ENCODE data around the gene PRMT7. TPM values are rescaled to one million over a fixed set of nuclear protein-coding genes. Genes with fewer than 3 reads are reported as not detected.

The PRMT7 gene
- total RNA-seq, 2 experiments from 2014 or later = 62.7 to 70.7 TPM

DNA sequence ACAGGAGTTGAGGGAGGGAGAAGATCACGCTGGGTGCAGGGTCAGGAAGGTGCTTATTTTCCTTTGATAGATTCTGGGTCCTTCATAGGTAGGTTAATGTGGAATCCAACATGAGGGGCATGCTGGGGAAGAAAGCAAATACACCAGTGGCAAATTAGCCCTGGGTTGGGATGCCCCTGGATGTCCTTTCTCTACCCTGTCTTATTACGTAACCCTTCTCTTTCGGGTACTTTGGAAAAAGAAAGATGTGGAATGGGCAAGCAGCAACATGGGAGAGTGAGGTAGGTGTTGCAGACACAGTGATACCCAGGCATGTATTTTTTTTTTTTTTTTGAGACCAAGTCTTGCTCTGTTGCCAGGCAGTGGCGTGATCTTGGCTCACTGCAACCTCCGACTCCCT, 37.4 kb upstream of the PRMT7 start:
- peaks cover 52% of the 10 kb centered on the region for H3K36me3 Mint-ChIP-seq (ENCODE audit: low read depth)
- H3K9me3 Mint-ChIP-seq (ENCODE audit: low read depth) = no peaks in the 10 kb centered on the region
- H3K4me3 Mint-ChIP-seq = peak overlapping the region; percentile 22
- peaks cover 84% of the 10 kb centered on the region for H3K4me1 Mint-ChIP-seq
- intact Hi-C loops (cut with DNase I, micrococcal nuclease) = no loop called here
- no peak for DNase-seq
- H3K27me3 Mint-ChIP-seq = no peaks in the 10 kb centered on the region
- H3K27ac Mint-ChIP-seq = peak overlapping the region; percentile 97
- CTCF ChIA-PET = interaction anchor here (0.6 to 22.1 kb wide), 9 partner anchors 9 to 1454 kb away, joined by 3 to 517 read pairs (median 6); partner anchors contain the start of genes PRMT7, SLC7A6 and SLC7A6OS
- POLR2A ChIA-PET = interaction anchor here (0.7 to 1.0 kb wide), 3 partner anchors 16 to 619 kb away, joined by 3 to 4 read pairs (median 3); no protein-coding TSS in a partner anchor
- ATAC-seq = no peak

DNA sequence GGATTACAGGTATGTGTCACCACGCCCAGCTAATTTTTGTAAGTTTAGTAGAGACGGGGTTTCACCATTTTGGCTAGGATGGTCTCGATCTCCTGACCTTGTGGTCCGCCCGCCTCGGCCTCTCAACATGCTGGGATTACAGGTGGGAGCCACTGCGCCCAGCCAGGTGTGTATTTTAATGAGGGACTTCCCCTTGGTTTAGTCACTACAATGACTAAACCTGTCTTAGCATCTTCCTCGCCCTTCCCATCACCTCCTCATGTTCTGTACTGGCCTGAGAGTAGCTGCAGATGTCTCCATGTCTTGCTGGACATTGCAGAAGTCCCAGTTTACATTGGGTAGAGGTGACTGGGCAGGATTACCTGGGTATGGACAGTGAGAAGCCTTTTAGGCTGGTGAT, 36.9 kb upstream of the PRMT7 start:
- H3K4me1 Mint-ChIP-seq = peaks cover 81% of the 10 kb centered on the region
- peak overlapping the region; percentile 97 for H3K27ac Mint-ChIP-seq
- peaks cover 53% of the 10 kb centered on the region for H3K36me3 Mint-ChIP-seq (ENCODE audit: low read depth)
- ATAC-seq (no peak), DNase-seq (peak; percentile 35)
- H3K9me3 Mint-ChIP-seq (ENCODE audit: low read depth) = no peaks in the 10 kb centered on the region
- POLR2A ChIA-PET = interaction anchor here (0.7 kb wide), 1 partner anchor 619 kb away, joined by 3 read pairs; no protein-coding TSS in a partner anchor
- intact Hi-C loops (cut with DNase I, micrococcal nuclease) = loop anchor here in 1 of 2 experiments (2.0 kb wide), 1 partner anchor 15 kb away; no protein-coding TSS in a partner anchor
- no peaks in the 10 kb centered on the region for H3K27me3 Mint-ChIP-seq
- no peak overlapping the region for H3K4me3 Mint-ChIP-seq
- CTCF ChIA-PET = interaction anchor here (0.6 to 22.1 kb wide), 6 partner anchors 10 to 53 kb away, joined by 3 to 517 read pairs (median 6); partner anchors contain the start of genes PRMT7 and SLC7A6OS

DNA sequence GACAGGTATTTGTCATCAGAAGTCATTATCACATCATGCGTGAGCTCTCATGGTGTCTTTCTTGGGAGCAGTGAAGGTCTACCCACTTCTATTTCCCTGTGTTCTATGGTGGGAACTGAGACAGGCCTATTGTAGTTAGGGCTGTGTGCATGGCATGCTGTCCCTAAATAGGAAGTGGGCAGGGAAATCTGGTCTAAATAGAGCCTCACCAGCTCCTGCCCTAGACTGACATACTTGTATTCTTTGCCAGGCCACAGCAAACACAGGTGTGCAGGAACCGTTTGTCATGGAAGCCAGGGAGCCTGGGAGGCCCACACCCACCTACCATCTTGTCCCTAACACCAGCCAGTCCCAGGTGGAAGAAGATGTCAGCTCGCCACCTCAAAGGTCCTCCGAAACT, 36.4 kb upstream of the PRMT7 start:
- ATAC-seq = no peak
- Mint-ChIP-seq H3K27ac (peak overlapping the region; percentile 97), H3K4me1 (peaks cover 79% of the 10 kb centered on the region)

DNA sequence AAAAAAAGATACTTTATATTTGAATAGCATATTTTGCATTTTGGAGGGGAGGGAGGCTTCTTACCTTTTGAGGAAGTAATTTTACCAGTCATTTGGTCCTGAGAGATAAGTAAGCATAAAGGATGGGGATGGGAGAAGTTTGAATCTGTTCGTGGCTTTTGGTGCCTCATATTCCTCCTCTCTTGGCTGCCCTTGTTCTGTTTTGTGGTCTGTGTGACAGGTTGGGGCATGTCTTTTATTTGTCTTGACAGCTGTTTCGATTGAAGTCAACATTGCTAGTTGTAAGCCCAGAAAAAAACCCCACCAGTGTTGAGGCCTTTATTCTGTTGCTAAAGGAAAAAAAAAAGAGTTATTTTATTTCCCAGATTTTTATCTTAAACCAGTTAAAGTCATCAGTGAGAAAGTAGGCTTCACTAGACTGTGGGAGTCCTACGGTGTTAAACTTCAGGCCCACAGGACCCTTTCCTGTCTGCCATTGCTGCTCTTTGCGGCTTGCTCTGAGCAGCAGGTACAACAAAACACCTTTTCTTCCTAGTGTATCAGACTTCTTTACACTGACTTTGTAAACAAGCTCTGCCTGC, 35.1 kb upstream of the PRMT7 start:
- Mint-ChIP-seq H3K27me3 (no peaks in the 10 kb centered on the region), H3K4me3 (peak overlapping the region; percentile 48), H3K27ac (peak overlapping the region; percentile 97), H3K9me3 (ENCODE audit: low read depth) (no peaks in the 10 kb centered on the region), H3K36me3 (ENCODE audit: low read depth) (peaks cover 56% of the 10 kb centered on the region), H3K4me1 (peaks cover 76% of the 10 kb centered on the region)
- DNase-seq (peak; percentile 62), ATAC-seq (peak; percentile 75)
- ChIA-PET CTCF (interaction anchor here (0.6 to 22.1 kb wide), 8 partner anchors 11 to 51 kb away, joined by 3 to 517 read pairs (median 5); partner anchors contain the start of gene SLC7A6), POLR2A (interaction anchor here (0.7 kb wide), 1 partner anchor 19 kb away, joined by 3 read pairs; no protein-coding TSS in a partner anchor)
- intact Hi-C loops (cut with DNase I, micrococcal nuclease) = loop anchor here (1.0 to 2.0 kb wide), 3 partner anchors 10 to 14 kb away; no protein-coding TSS in a partner anchor

More for the DNA sequence above, 36.4 kb upstream of the PRMT7 start:
- intact Hi-C loops (cut with DNase I, micrococcal nuclease) = loop anchor here in 1 of 2 experiments (2.0 kb wide), 1 partner anchor 14 kb away; no protein-coding TSS in a partner anchor
- Mint-ChIP-seq H3K9me3 (ENCODE audit: low read depth) (no peaks in the 10 kb centered on the region), H3K4me3 (no peak overlapping the region), H3K27me3 (no peaks in the 10 kb centered on the region), H3K36me3 (ENCODE audit: low read depth) (peaks cover 51% of the 10 kb centered on the region)
- ChIA-PET POLR2A (interaction anchor here (0.7 kb wide), 1 partner anchor 620 kb away, joined by 3 read pairs; no protein-coding TSS in a partner anchor), CTCF (interaction anchor here (0.9 to 22.1 kb wide), 5 partner anchors 12 to 52 kb away, joined by 3 to 517 read pairs (median 7); partner anchors contain the start of genes PRMT7 and SLC7A6OS)
- no peak for DNase-seq

DNA sequence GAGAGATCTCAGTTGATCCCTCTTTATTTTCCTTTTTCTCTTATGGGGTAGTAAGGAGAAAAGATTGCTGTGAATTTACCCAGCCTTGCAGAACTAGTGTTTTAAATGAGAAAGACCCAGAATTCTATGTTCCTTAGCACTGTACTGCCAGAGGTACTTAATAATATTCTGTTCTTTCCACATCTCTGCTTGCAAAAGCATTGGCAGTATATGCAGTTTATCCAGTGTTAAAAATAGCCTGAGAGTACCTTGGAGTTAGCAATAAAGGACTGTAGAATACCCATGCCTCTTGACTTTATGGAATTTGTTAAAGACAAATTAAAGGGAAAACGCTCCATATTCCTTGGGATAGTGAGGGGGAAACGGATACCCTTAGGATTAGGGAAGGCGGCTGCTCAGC, 34.6 kb upstream of the PRMT7 start:
- H3K4me3 Mint-ChIP-seq = no peak overlapping the region
- intact Hi-C loops (cut with DNase I, micrococcal nuclease) = loop anchor here in 1 of 2 experiments (1.0 kb wide), 1 partner anchor 11 kb away; no protein-coding TSS in a partner anchor
- no peak for ATAC-seq

DNA sequence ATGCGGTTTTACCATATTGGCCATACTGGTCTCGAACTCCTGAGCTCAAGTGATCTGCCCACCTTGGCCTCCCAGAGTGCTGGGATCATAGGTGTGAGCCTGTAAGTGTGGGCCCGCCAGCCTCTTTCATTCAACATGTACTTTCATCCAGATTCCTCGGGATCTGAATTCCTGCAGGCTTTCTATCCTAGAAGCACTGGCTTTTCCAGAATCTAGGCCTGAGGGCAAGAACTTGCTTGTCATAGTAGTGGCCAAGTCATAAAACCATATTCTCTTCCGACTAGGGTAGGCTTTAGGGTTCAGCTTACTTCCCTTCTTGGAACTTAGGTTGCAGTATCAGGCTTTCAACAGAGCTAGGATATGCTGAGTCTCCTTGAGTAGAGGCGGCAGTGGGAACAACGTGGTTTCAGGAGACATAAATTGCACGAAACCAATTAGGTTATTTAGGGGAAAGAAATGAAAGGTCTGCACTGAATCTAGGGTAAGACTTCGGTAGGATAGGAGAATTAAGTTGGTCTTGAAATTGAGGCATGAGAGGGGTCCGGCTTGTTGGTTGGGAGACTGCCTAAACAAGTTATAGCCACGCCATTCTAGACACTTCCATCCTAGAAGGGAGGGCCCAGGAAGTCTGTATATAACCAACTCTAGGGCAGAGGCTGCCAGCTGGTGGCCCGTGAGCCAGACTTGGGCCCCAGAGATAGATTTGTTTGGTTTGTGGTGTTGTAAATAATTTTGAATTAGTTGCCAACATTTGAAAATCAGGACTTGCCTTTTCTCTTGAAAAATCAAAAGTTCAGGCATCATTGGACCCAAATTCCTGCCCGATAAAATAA, 30.9 kb upstream of the PRMT7 start:
- ATAC-seq = no peak
- intact Hi-C loops (cut with DNase I, micrococcal nuclease) = no loop called here
- Mint-ChIP-seq H3K27me3 (no peaks in the 10 kb centered on the region), H3K4me1 (peaks cover 77% of the 10 kb centered on the region), H3K27ac (peak overlapping the region; percentile 80), H3K4me3 (no peak overlapping the region), H3K36me3 (ENCODE audit: low read depth) (peaks cover 60% of the 10 kb centered on the region), H3K9me3 (ENCODE audit: low read depth) (no peaks in the 10 kb centered on the region)
- no peak for DNase-seq
- CTCF ChIA-PET = interaction anchor here (0.6 to 3.5 kb wide), 7 partner anchors 11 to 49 kb away, joined by 3 to 20 read pairs (median 6); partner anchors contain the start of genes PRMT7, SLC7A6 and SLC7A6OS
- POLR2A ChIA-PET = interaction anchor here (0.7 kb wide), 1 partner anchor 8 kb away, joined by 3 read pairs; no protein-coding TSS in a partner anchor

More for the DNA sequence above, 34.6 kb upstream of the PRMT7 start:
- peaks cover 58% of the 10 kb centered on the region for H3K36me3 Mint-ChIP-seq (ENCODE audit: low read depth)
- peaks cover 76% of the 10 kb centered on the region for H3K4me1 Mint-ChIP-seq
- H3K27me3 Mint-ChIP-seq = no peaks in the 10 kb centered on the region
- H3K27ac Mint-ChIP-seq = peak overlapping the region; percentile 97
- POLR2A ChIA-PET = no interaction called here
- CTCF ChIA-PET = interaction anchor here (0.6 to 22.1 kb wide), 7 partner anchors 10 to 50 kb away, joined by 3 to 517 read pairs (median 5); partner anchors contain the start of gene SLC7A6
- no peak for DNase-seq
- H3K9me3 Mint-ChIP-seq (ENCODE audit: low read depth) = no peaks in the 10 kb centered on the region

DNA sequence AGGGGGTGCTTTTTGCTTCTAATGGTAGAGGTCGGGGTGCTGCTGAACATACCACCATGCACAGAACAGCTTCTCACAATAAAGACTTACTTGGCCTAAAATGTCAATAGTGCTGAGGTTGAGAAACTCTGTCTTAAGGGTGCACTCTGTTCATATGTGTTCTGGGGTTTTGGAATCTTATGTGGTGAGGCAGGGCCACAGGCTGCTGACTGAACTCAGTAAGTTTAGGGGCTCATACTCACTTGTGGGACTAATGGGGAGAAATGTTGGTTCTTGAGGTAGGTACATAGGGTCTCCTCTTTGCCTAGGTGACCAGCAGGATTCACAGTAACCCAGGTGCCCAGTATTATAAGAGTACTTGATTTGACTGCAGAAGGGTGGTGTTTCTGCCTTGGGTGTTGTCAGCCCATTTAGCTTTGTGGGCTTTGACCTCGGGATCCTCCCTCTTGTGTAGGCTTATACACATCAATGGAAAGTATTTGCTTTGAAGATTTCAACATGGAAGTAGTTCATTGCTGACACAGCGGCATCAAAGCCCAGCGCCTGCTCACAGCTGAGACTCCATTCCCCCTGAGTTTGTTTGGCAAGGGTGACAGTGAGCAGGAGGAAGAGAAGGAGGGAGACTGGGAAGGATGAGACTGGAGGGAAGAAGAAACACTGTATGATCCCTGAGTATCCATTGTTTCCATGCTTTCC, 29.3 kb upstream of the PRMT7 start:
- Mint-ChIP-seq H3K4me3 (no peak overlapping the region), H3K36me3 (ENCODE audit: low read depth) (peaks cover 57% of the 10 kb centered on the region), H3K27me3 (no peaks in the 10 kb centered on the region), H3K9me3 (ENCODE audit: low read depth) (no peaks in the 10 kb centered on the region), H3K4me1 (peaks cover 77% of the 10 kb centered on the region), H3K27ac (peak overlapping the region; percentile 90)
- intact Hi-C loops (cut with DNase I, micrococcal nuclease) = no loop called here
- ChIA-PET CTCF (interaction anchor here (0.7 to 3.5 kb wide), 5 partner anchors 16 to 48 kb away, joined by 3 to 13 read pairs (median 4); partner anchors contain the start of genes PRMT7, SLC7A6 and SLC7A6OS), POLR2A (interaction anchor here (0.7 kb wide), 1 partner anchor 9 kb away, joined by 3 read pairs; no protein-coding TSS in a partner anchor)
- peak; percentile 28 for ATAC-seq
- DNase-seq = no peak

DNA sequence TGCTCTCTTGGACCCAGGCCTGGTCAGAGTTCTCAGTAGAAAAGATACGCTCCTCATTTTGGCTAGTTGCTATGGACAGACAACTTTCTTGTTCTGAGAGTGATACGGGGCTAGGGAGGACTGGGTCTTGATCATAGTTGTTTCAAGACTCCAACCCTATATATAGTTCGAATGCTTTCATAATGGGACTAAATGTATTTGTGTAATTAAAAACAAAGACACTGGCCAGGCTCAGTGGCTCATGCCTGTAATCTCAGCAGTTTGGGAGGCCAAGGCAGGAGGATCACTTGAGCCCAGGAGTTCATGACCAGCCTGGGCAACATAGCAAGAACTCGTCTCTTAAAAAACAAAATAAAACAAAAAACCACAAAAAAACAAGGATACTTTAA, 28.8 kb upstream of the PRMT7 start:
- Mint-ChIP-seq H3K4me3 (no peak overlapping the region), H3K27ac (peak overlapping the region; percentile 90), H3K27me3 (no peaks in the 10 kb centered on the region), H3K36me3 (ENCODE audit: low read depth) (peaks cover 59% of the 10 kb centered on the region), H3K9me3 (ENCODE audit: low read depth) (no peaks in the 10 kb centered on the region), H3K4me1 (peaks cover 77% of the 10 kb centered on the region)
- POLR2A ChIA-PET = interaction anchor here (0.7 kb wide), 1 partner anchor 8 kb away, joined by 3 read pairs; no protein-coding TSS in a partner anchor
- CTCF ChIA-PET = interaction anchor here (0.9 to 1.9 kb wide), 2 partner anchors 18 to 29 kb away, joined by 4 to 6 read pairs; partner anchors contain the start of genes PRMT7, SLC7A6 and SLC7A6OS
- intact Hi-C loops (cut with DNase I, micrococcal nuclease) = no loop called here
- no peak for DNase-seq
- no peak for ATAC-seq

DNA sequence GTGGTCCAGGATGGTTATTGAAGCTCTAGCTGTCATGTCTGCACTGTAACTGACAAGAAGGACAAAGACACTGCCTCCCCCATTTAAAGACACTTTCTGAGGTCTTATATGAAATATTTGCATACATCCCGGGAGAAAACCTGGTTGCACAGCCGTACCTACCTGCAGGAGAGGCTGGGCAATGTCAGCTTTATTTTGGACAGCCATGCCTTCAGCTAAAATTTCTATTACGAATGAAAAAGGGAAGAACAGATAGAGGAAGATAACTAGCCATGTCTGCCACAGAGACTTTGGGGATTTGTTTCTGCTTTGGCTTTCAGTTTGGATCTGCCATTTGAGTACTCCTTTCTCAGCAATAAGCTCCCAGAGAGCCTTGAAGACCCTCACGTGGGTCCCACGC, 27.5 kb upstream of the PRMT7 start:
- POLR2A ChIA-PET = interaction anchor here (0.5 to 0.7 kb wide), 2 partner anchors 14 to 90 kb away, joined by 3 read pairs; no protein-coding TSS in a partner anchor
- Mint-ChIP-seq H3K27ac (peak overlapping the region; percentile 96), H3K4me3 (peak overlapping the region; percentile 34), H3K9me3 (ENCODE audit: low read depth) (no peaks in the 10 kb centered on the region), H3K36me3 (ENCODE audit: low read depth) (peaks cover 72% of the 10 kb centered on the region), H3K4me1 (peaks cover 89% of the 10 kb centered on the region), H3K27me3 (no peaks in the 10 kb centered on the region)
- DNase-seq (no peak), ATAC-seq (no peak)
- CTCF ChIA-PET = interaction anchor here (0.8 to 4.5 kb wide), 11 partner anchors 9 to 199 kb away, joined by 3 to 67 read pairs (median 4); partner anchors contain the start of genes PRMT7, SLC7A6 and SLC7A6OS
- intact Hi-C loops (cut with DNase I, micrococcal nuclease) = no loop called here

Data from activated CD4-positive, alpha-beta T cell treated with anti-CD3 and anti-CD28 coated beads for 36 hours (primary cell).